Measurements from ENCODE around the gene SMC4.

The SMC4 gene

DNA sequence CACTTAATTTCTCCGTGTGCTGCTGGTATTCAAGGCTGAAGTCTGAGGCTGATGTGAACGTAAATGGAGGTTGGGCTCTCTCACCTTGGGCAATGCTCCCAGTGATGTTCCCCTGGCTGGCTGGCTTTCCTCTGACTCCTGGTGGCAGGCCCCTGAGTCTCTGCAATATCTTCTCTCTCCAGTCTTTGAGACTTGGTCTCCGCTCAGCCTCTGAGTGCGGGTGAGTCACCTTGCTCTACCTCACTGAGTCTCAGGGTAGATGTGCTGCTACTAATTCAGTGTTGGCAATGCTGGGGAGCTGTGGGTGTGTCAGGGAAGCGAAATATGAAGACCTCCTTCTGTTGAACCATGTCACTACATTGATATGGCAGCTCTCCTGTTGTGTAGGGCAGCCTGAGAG is 81.5 kb downstream of the SMC4 start:
- DNase-seq = no peak

GRCh38 chr3:160481856-160482255 is 82.4 kb downstream of the SMC4 start:
- no peak for DNase-seq

DNA sequence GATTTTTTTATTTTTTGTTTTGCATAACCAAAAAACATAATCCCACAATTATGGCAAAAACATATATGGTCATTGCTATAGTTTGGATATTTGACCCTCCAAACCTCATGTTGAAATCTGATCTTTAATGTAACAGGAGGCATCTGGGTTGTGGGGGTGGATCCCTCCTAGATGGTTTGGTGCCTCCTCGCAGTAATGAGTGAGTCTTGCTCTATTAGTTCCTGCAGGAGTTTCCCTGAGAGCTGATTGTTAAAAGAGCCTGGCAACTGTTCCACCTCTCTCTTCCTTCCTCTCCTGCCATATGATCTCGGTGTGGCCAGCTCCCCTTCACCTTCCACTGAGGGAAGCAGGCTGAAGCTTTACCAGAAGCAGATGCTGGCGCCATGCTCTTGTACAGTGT is 83.3 kb downstream of the SMC4 start:
- DNase-seq = no peak
